Measurements from ENCODE around the gene MOCS1. TPM values are rescaled to one million over a fixed set of nuclear protein-coding genes. Genes with fewer than 3 reads are reported as not detected.

Gene MOCS1
- polyA plus RNA-seq, 2 donors, result 3.8 to 5.9 TPM

- no peak overlapping the region for H3K27ac ChIP-seq (ENCODE audit: low read depth in 2 of 2, low read length in 1 of 2)
- H3K36me3 ChIP-seq (ENCODE audit: control insufficient read depth in 2 of 2, insufficient read depth in 2 of 2, low read length in 1 of 2), result peaks cover 2 to 7% of the 10 kb centered on the region in 2 donors
- H3K9me3 ChIP-seq (ENCODE audit: control insufficient read depth in 2 of 2, insufficient read depth in 1 of 2, low read depth in 1 of 2, low read length in 1 of 2), result no peaks in the 10 kb centered on the region
- WGBS, 2 donors, result 83 to 95% methylated on average over 2 of the region's 2 CpGs
- peaks cover 0 to 5% of the 10 kb centered on the region in 2 donors for H3K4me1 ChIP-seq (ENCODE audit: control insufficient read depth in 2 of 2, insufficient read depth in 2 of 2, low read length in 1 of 2)
- H3K4me3 ChIP-seq (ENCODE audit: low read depth in 1 of 2, low read length in 2 of 2), result no peak overlapping the region
- no peaks in the 10 kb centered on the region for H3K27me3 ChIP-seq (ENCODE audit: control insufficient read depth in 1 of 2, insufficient read depth in 2 of 2, low read length in 2 of 2)
Observed at GRCh38 chr6:39902136-39902535, 32.1 kb downstream of the MOCS1 start.

- Histone ChIP-seq H3K4me3 (ENCODE audit: low read depth in 1 of 2, low read length in 2 of 2) (no peak overlapping the region), H3K27ac (ENCODE audit: low read depth in 2 of 2, low read length in 1 of 2) (no peak overlapping the region), H3K4me1 (ENCODE audit: control insufficient read depth in 2 of 2, insufficient read depth in 2 of 2, low read length in 1 of 2) (peaks cover 0 to 5% of the 10 kb centered on the region in 2 donors), H3K36me3 (ENCODE audit: control insufficient read depth in 2 of 2, insufficient read depth in 2 of 2, low read length in 1 of 2) (peaks cover 2 to 7% of the 10 kb centered on the region in 2 donors), H3K9me3 (ENCODE audit: control insufficient read depth in 2 of 2, insufficient read depth in 1 of 2, low read depth in 1 of 2, low read length in 1 of 2) (no peaks in the 10 kb centered on the region), H3K27me3 (ENCODE audit: control insufficient read depth in 1 of 2, insufficient read depth in 2 of 2, low read length in 2 of 2) (no peaks in the 10 kb centered on the region)
- WGBS, 2 donors, result 89 to 91% methylated on average over 18 to 19 of the region's 19 CpGs
Observed at GRCh38 chr6:39901670-39902069, 32.6 kb downstream of the MOCS1 start.

- Histone ChIP-seq H3K4me3 (ENCODE audit: low read depth in 1 of 2, low read length in 2 of 2) (no peak overlapping the region), H3K36me3 (ENCODE audit: control insufficient read depth in 2 of 2, insufficient read depth in 2 of 2, low read length in 1 of 2) (peaks cover 2 to 3% of the 10 kb centered on the region in 2 donors), H3K9me3 (ENCODE audit: control insufficient read depth in 2 of 2, insufficient read depth in 1 of 2, low read depth in 1 of 2, low read length in 1 of 2) (no peaks in the 10 kb centered on the region), H3K27me3 (ENCODE audit: control insufficient read depth in 1 of 2, insufficient read depth in 2 of 2, low read length in 2 of 2) (no peaks in the 10 kb centered on the region), H3K4me1 (ENCODE audit: control insufficient read depth in 2 of 2, insufficient read depth in 2 of 2, low read length in 1 of 2) (peaks cover 0 to 5% of the 10 kb centered on the region in 2 donors), H3K27ac (ENCODE audit: low read depth in 2 of 2, low read length in 1 of 2) (no peak overlapping the region)
- 73 to 83% methylated on average over 10 of the region's 10 CpGs for WGBS, 2 donors
Observed at GRCh38 chr6:39901116-39901655, 33.1 kb downstream of the MOCS1 start.

- WGBS, 2 donors, result 84 to 88% methylated on average over 10 of the region's 10 CpGs
Observed at GRCh38 chr6:39899554-39900295, 34.5 kb downstream of the MOCS1 start.

GRCh38 chr6:39898625-39899024 lies 35.6 kb downstream of the MOCS1 start:
- Histone ChIP-seq H3K27ac (ENCODE audit: low read depth in 2 of 2, low read length in 1 of 2) (no peak overlapping the region), H3K9me3 (ENCODE audit: control insufficient read depth in 2 of 2, insufficient read depth in 1 of 2, low read depth in 1 of 2, low read length in 1 of 2) (no peaks in the 10 kb centered on the region), H3K27me3 (ENCODE audit: control insufficient read depth in 1 of 2, insufficient read depth in 2 of 2, low read length in 2 of 2) (no peaks in the 10 kb centered on the region), H3K4me3 (ENCODE audit: low read depth in 1 of 2, low read length in 2 of 2) (no peak overlapping the region), H3K36me3 (ENCODE audit: control insufficient read depth in 2 of 2, insufficient read depth in 2 of 2, low read length in 1 of 2) (peaks cover 2 to 3% of the 10 kb centered on the region in 2 donors), H3K4me1 (ENCODE audit: control insufficient read depth in 2 of 2, insufficient read depth in 2 of 2, low read length in 1 of 2) (peaks cover 0 to 2% of the 10 kb centered on the region in 2 donors)
- WGBS, 2 donors, result 88 to 91% methylated on average over 4 of the region's 4 CpGs

More at GRCh38 chr6:39899554-39900295, 34.5 kb downstream of the MOCS1 start:
- H3K9me3 ChIP-seq (ENCODE audit: control insufficient read depth in 2 of 2, insufficient read depth in 1 of 2, low read depth in 1 of 2, low read length in 1 of 2), result no peaks in the 10 kb centered on the region
- H3K27me3 ChIP-seq (ENCODE audit: control insufficient read depth in 1 of 2, insufficient read depth in 2 of 2, low read length in 2 of 2), result no peaks in the 10 kb centered on the region
- peaks cover 2 to 3% of the 10 kb centered on the region in 2 donors for H3K36me3 ChIP-seq (ENCODE audit: control insufficient read depth in 2 of 2, insufficient read depth in 2 of 2, low read length in 1 of 2)
- no peak overlapping the region for H3K27ac ChIP-seq (ENCODE audit: low read depth in 2 of 2, low read length in 1 of 2)
- no peak overlapping the region for H3K4me3 ChIP-seq (ENCODE audit: low read depth in 1 of 2, low read length in 2 of 2)
- H3K4me1 ChIP-seq (ENCODE audit: control insufficient read depth in 2 of 2, insufficient read depth in 2 of 2, low read length in 1 of 2), result peaks cover 0 to 5% of the 10 kb centered on the region in 2 donors

GRCh38 chr6:39897698-39898097 lies 36.6 kb downstream of the MOCS1 start:
- no peaks in the 10 kb centered on the region for H3K9me3 ChIP-seq (ENCODE audit: control insufficient read depth in 2 of 2, insufficient read depth in 1 of 2, low read depth in 1 of 2, low read length in 1 of 2)
- 76 to 77% methylated on average over 3 of the region's 3 CpGs for WGBS, 2 donors
- H3K4me1 ChIP-seq (ENCODE audit: control insufficient read depth in 2 of 2, insufficient read depth in 2 of 2, low read length in 1 of 2), result no peaks in the 10 kb centered on the region
- H3K36me3 ChIP-seq (ENCODE audit: control insufficient read depth in 2 of 2, insufficient read depth in 2 of 2, low read length in 1 of 2), result peaks cover 2 to 3% of the 10 kb centered on the region in 2 donors
- H3K27ac ChIP-seq (ENCODE audit: low read depth in 2 of 2, low read length in 1 of 2), result no peak overlapping the region
- H3K27me3 ChIP-seq (ENCODE audit: control insufficient read depth in 1 of 2, insufficient read depth in 2 of 2, low read length in 2 of 2), result no peaks in the 10 kb centered on the region
- H3K4me3 ChIP-seq (ENCODE audit: low read depth in 1 of 2, low read length in 2 of 2), result no peak overlapping the region

- no peaks in the 10 kb centered on the region for H3K4me1 ChIP-seq (ENCODE audit: control insufficient read depth in 2 of 2, insufficient read depth in 2 of 2, low read length in 1 of 2)
- no peak overlapping the region for H3K4me3 ChIP-seq (ENCODE audit: low read depth in 1 of 2, low read length in 2 of 2)
- no peaks in the 10 kb centered on the region for H3K9me3 ChIP-seq (ENCODE audit: control insufficient read depth in 2 of 2, insufficient read depth in 1 of 2, low read depth in 1 of 2, low read length in 1 of 2)
- H3K27me3 ChIP-seq (ENCODE audit: control insufficient read depth in 1 of 2, insufficient read depth in 2 of 2, low read length in 2 of 2), result no peaks in the 10 kb centered on the region
- WGBS, 2 donors, result 87 to 93% methylated on average over 12 of the region's 12 CpGs
- H3K36me3 ChIP-seq (ENCODE audit: control insufficient read depth in 2 of 2, insufficient read depth in 2 of 2, low read length in 1 of 2), result peaks cover 0 to 3% of the 10 kb centered on the region in 2 donors
- H3K27ac ChIP-seq (ENCODE audit: low read depth in 2 of 2, low read length in 1 of 2), result no peak overlapping the region
Observed at GRCh38 chr6:39896701-39897100, 37.6 kb downstream of the MOCS1 start.

- Histone ChIP-seq H3K4me3 (ENCODE audit: low read depth in 1 of 2, low read length in 2 of 2) (no peak overlapping the region), H3K27me3 (ENCODE audit: control insufficient read depth in 1 of 2, insufficient read depth in 2 of 2, low read length in 2 of 2) (no peaks in the 10 kb centered on the region), H3K4me1 (ENCODE audit: control insufficient read depth in 2 of 2, insufficient read depth in 2 of 2, low read length in 1 of 2) (no peaks in the 10 kb centered on the region), H3K27ac (ENCODE audit: low read depth in 2 of 2, low read length in 1 of 2) (no peak overlapping the region), H3K9me3 (ENCODE audit: control insufficient read depth in 2 of 2, insufficient read depth in 1 of 2, low read depth in 1 of 2, low read length in 1 of 2) (no peaks in the 10 kb centered on the region), H3K36me3 (ENCODE audit: control insufficient read depth in 2 of 2, insufficient read depth in 2 of 2, low read length in 1 of 2) (no peaks in the 10 kb centered on the region)
- WGBS, 2 donors, result 75 to 83% methylated on average over 8 of the region's 8 CpGs
Observed at GRCh38 chr6:39893286-39893685, 41.0 kb downstream of the MOCS1 start.

- Histone ChIP-seq H3K4me3 (ENCODE audit: low read depth in 1 of 2, low read length in 2 of 2) (no peak overlapping the region), H3K4me1 (ENCODE audit: control insufficient read depth in 2 of 2, insufficient read depth in 2 of 2, low read length in 1 of 2) (no peaks in the 10 kb centered on the region), H3K27ac (ENCODE audit: low read depth in 2 of 2, low read length in 1 of 2) (no peak overlapping the region), H3K27me3 (ENCODE audit: control insufficient read depth in 1 of 2, insufficient read depth in 2 of 2, low read length in 2 of 2) (no peaks in the 10 kb centered on the region), H3K36me3 (ENCODE audit: control insufficient read depth in 2 of 2, insufficient read depth in 2 of 2, low read length in 1 of 2) (no peaks in the 10 kb centered on the region), H3K9me3 (ENCODE audit: control insufficient read depth in 2 of 2, insufficient read depth in 1 of 2, low read depth in 1 of 2, low read length in 1 of 2) (no peaks in the 10 kb centered on the region)
- 63 to 65% methylated on average over 2 of the region's 2 CpGs for WGBS, 2 donors
Observed at GRCh38 chr6:39892490-39893129, 41.7 kb downstream of the MOCS1 start.

All from esophagus (tissue), 2 donors.